Calu3 (cell line): ENCODE measurements around the gene TBC1D7. TPM values are rescaled to one million over a fixed set of nuclear protein-coding genes. Genes with fewer than 3 reads are reported as not detected.
A peak's percentile ranks its signal among the peaks of the same experiment; 100 is the strongest.

Experiments
- BruUV-seq: library from RNA; stranded (reverse); fragments of 400-500 nt; replicated peaks from 2 replicates; lab custom pipeline; 2021; lab: Mats Ljungman, UMichigan
- CTCF ChIA-PET: fragments of 300-600 bp; sonication (Branson Sonifier 250); formaldehyde crosslinking; loops from one replicate; lab custom pipeline; 2022; ENCODE audit warnings: antibody characterized with exemption; lab: Charles Lee
- DNase-seq: peaks from one replicate; pipeline ENCODE4 v3.0.0; 2022
- H3K27ac Mint-ChIP-seq: one replicate; pipeline ENCODE4 v1.8.0; 2022; ENCODE audit warnings: mixed read lengths; ENCODE audit not compliant: unreplicated experiment
- H3K27me3 Mint-ChIP-seq: one replicate; pipeline ENCODE4 v1.8.0; 2022; ENCODE audit warnings: mixed read lengths; ENCODE audit not compliant: unreplicated experiment
- H3K36me3 Mint-ChIP-seq: one replicate; pipeline ENCODE4 v1.8.0; 2022; ENCODE audit warnings: mild to moderate bottlenecking, moderate library complexity, mixed read lengths; ENCODE audit not compliant: insufficient read depth, unreplicated experiment
- H3K4me1 Mint-ChIP-seq: one replicate; pipeline ENCODE4 v1.8.0; 2022; ENCODE audit warnings: mild to moderate bottlenecking, low read depth, mixed read lengths; ENCODE audit not compliant: unreplicated experiment
- H3K4me3 Mint-ChIP-seq: one replicate; pipeline ENCODE4 v1.8.0; 2022; ENCODE audit warnings: mild to moderate bottlenecking, low read depth, moderate library complexity, mixed read lengths; ENCODE audit not compliant: unreplicated experiment
- H3K9me3 Mint-ChIP-seq: one replicate; pipeline ENCODE4 v1.8.0; 2022; ENCODE audit warnings: low read depth, mixed read lengths; ENCODE audit not compliant: unreplicated experiment
- intact Hi-C: fragments of 100-400 bp; cut with micrococcal nuclease; formaldehyde crosslinking; loops from one replicate; pipeline ENCODE4 v1.10.0; 2022; ENCODE audit not compliant: unreplicated experiment
- total RNA-seq: library from RNA; stranded (reverse); gene quantifications from 2 replicates; pipeline ENCODE4 v1.2.3, GENCODE V29; 2022
- TF ChIP-seq, protein P1 (sequence below): fragments of 200-600 bp; IDR thresholded peaks from one replicate; pipeline ENCODE4 v1.8.0; 2022; ENCODE audit warnings: antibody characterized with exemption; ENCODE audit not compliant: unreplicated experiment

TBC1D7 gene
- total RNA-seq, 1 experiment from 2014 or later, result 13.2 TPM

DNA sequence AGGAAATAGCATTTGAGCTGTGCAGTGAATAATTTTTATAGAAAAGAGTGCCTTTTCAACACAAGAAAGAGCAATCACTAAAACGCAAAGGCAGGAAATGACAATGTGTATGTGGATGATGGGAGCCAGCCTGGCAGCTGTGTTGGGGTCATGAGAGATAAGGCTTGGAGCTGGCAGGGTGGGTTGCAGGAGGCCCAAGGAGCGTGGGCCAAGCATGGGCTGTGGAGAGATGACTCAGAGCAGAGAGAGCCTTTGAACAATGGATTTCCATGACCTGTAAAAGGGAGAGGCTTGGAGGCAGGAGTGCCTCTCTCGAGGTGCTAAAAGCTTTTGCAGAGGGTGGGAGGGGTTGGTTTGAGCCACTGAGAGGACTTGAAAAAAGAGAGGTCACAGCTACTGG lies 6.6 kb upstream of the TBC1D7 start:
- DNase-seq, result no peak

DNA sequence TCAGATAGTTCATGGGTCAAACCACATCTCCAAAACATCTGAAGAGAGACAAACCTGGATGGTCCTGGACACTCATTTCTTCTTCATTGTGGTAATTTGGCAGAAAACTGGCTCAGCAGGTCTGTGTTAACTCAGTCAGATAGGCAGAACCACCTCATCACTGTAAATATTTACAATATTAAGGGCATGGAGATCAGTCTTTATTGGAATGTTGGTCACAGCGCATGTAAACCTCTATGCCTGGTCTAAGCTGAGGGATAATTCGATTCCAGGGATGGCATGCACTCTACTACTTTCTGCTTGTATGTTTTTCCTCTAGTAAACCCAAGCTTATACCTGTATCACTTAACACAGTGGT lies 4.0 kb upstream of the TBC1D7 start:
- Mint-ChIP-seq H3K4me1 (peaks cover 10% of the 10 kb centered on the region), H3K27ac (no peak overlapping the region), H3K27me3 (no peaks in the 10 kb centered on the region), H3K36me3 (peaks cover 15% of the 10 kb centered on the region), H3K4me3 (no peak overlapping the region), H3K9me3 (no peaks in the 10 kb centered on the region)
- no TSS peak for BruUV-seq
- DNase-seq, result no peak
- TF ChIP-seq, protein P1, sequence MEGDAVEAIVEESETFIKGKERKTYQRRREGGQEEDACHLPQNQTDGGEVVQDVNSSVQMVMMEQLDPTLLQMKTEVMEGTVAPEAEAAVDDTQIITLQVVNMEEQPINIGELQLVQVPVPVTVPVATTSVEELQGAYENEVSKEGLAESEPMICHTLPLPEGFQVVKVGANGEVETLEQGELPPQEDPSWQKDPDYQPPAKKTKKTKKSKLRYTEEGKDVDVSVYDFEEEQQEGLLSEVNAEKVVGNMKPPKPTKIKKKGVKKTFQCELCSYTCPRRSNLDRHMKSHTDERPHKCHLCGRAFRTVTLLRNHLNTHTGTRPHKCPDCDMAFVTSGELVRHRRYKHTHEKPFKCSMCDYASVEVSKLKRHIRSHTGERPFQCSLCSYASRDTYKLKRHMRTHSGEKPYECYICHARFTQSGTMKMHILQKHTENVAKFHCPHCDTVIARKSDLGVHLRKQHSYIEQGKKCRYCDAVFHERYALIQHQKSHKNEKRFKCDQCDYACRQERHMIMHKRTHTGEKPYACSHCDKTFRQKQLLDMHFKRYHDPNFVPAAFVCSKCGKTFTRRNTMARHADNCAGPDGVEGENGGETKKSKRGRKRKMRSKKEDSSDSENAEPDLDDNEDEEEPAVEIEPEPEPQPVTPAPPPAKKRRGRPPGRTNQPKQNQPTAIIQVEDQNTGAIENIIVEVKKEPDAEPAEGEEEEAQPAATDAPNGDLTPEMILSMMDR, result no peak
- CTCF ChIA-PET, result no interaction called here
- intact Hi-C loops, result loop anchor here (5.0 to 10.0 kb wide), 2 partner anchors 108 to 420 kb away; no protein-coding TSS in a partner anchor

More for the DNA sequence above, 6.6 kb upstream of the TBC1D7 start:
- CTCF ChIA-PET, result no interaction called here
- peaks cover 10% of the 10 kb centered on the region for H3K4me1 Mint-ChIP-seq
- H3K27ac Mint-ChIP-seq, result no peak overlapping the region
- H3K9me3 Mint-ChIP-seq, result no peaks in the 10 kb centered on the region
- H3K36me3 Mint-ChIP-seq, result no peaks in the 10 kb centered on the region
- BruUV-seq, result no TSS peak
- TF ChIP-seq, protein P1, result no peak
- H3K27me3 Mint-ChIP-seq, result no peaks in the 10 kb centered on the region
- H3K4me3 Mint-ChIP-seq, result no peak overlapping the region
- intact Hi-C loops, result loop anchor here (5.0 to 10.0 kb wide), 2 partner anchors 110 to 423 kb away; no protein-coding TSS in a partner anchor

DNA sequence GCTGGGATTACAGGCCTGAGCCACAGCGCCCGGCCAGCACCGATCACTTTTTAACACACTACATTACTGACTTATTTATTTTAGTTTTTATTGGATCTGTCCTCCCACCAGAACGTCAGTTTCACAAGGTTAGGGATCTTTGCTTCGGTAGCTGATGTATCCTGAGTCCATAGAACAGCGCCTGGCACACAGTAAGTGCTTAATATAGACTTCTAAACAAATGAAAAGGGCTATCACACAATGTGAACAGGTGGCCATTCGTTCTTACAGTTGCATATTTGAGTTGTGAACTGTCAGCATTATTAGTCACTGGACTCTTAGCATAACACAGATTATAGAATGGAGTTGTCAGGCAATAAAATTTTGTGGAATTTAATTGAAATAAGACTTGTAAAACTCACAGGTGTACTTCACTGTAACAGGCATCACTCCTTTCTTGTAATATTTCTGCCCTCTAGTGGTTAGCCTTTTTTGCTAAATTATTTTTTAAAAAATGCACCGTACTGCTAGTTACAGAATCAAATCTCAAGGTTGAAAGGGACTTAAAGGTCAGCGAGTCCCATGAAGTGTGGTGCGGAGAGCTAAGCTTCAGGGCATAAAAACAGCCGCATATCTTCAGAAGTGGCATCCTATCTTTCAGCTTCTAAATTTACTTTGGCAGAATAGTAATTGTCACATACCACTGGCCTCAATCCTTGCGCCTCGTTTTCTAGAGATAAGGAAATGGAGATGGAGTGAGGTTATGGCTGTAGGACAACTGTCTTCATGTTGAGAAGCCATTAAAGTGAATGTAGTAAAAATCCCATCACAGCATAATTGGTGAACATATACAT lies 3.4 kb upstream of the TBC1D7 start:
- Mint-ChIP-seq H3K9me3 (no peaks in the 10 kb centered on the region), H3K27me3 (no peaks in the 10 kb centered on the region), H3K36me3 (peaks cover 15% of the 10 kb centered on the region), H3K4me1 (peaks cover 10% of the 10 kb centered on the region), H3K27ac (no peak overlapping the region), H3K4me3 (no peak overlapping the region)
- TF ChIP-seq, protein P1, result no peak
- intact Hi-C loops, result loop anchor here (5.0 to 10.0 kb wide), 2 partner anchors 107 to 419 kb away; no protein-coding TSS in a partner anchor
- CTCF ChIA-PET, result no interaction called here
- DNase-seq, result no peak
- BruUV-seq, result no TSS peak

DNA sequence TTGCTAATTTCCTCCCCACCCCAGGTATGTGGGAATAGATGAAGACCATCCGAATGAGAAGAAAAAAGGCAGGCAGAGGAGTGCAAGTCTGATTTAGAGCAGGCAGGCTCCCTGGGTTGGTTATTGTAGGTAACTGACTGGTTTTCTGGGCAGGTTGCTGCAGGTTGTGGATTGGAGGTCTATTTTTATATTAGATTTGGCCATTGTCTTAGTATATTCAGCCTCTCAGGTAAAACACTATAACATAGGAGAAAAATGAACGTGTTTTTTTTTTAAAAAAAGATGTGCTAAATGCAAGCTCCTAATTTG lies 492 bp upstream of the TBC1D7 start:
- TF ChIP-seq, protein P1, result no peak
- Mint-ChIP-seq H3K4me3 (peak overlapping the region; percentile 77), H3K36me3 (peaks cover 15% of the 10 kb centered on the region), H3K27ac (peak overlapping the region; percentile 71), H3K27me3 (no peaks in the 10 kb centered on the region), H3K9me3 (no peaks in the 10 kb centered on the region), H3K4me1 (no peaks in the 10 kb centered on the region)
- BruUV-seq, result TSS peak; percentile 97
- intact Hi-C loops, result loop anchor here (2.0 kb wide), 1 partner anchor 134 kb away; no protein-coding TSS in a partner anchor
- CTCF ChIA-PET, result interaction anchor here (0.6 to 1.9 kb wide), 4 partner anchors 55 to 246 kb away, joined by 4 to 6 read pairs (median 4); partner anchors contain the start of gene SIRT5
- no peak for DNase-seq
